Uterus (tissue), 4 donors: ENCODE measurements around the gene CT45A10. TPM values are rescaled to one million over a fixed set of nuclear protein-coding genes. Genes with fewer than 3 reads are reported as not detected.
"Not testable (repeated sequence)": the region's sequence is repeated elsewhere in the genome, so short reads cannot be mapped to it uniquely, and the experiment has no call there.

ENCODE experiments used
- DNase-seq, 2 donors: peaks; one replicate each; pipeline ENCODE4 v3.0.0-alpha.2; 2019 to 2020
- H3K27ac ChIP-seq, 2 donors: fragments of 200-600 bp; sonication (generic); 1 replicate in 1 of 2; 2 replicates in 1 of 2; pipeline ENCODE4 v1.5.1; 2016 to 2018
- H3K27me3 ChIP-seq, 2 donors: fragments of 200-600 bp; sonication (generic); one replicate each; pipeline ENCODE4 v1.5.1; 2018 to 2019; ENCODE audit warnings: control low read depth in 1 of 2
- H3K36me3 ChIP-seq, 2 donors: fragments of 200-600 bp; sonication (generic); one replicate each; pipeline ENCODE4 v1.5.1; 2019; ENCODE audit warnings: control low read depth in 1 of 2
- H3K4me1 ChIP-seq, 2 donors: fragments of 200-600 bp; sonication (generic); one replicate each; pipeline ENCODE4 v1.5.1; 2018 to 2019; ENCODE audit warnings: control low read depth in 1 of 2
- H3K4me3 ChIP-seq, 2 donors: fragments of 200-600 bp; sonication (generic); 1 replicate in 1 of 2; 2 replicates in 1 of 2; pipeline ENCODE4 v1.5.1; 2018 to 2019; ENCODE audit warnings: mild to moderate bottlenecking in 1 of 2
- H3K9me3 ChIP-seq, 2 donors: fragments of 200-600 bp; sonication (generic); one replicate each; pipeline ENCODE4 v1.5.1; 2019; ENCODE audit warnings: control low read depth in 1 of 2
- POLR2A ChIP-seq, 2 donors: fragments of 450-650 bp; IDR thresholded peaks; one replicate each; pipeline ENCODE4 v1.6.1; 2016; ENCODE audit warnings: antibody characterized with exemption in 2 of 2, mild to moderate bottlenecking in 1 of 2, moderate library complexity in 1 of 2
- intact Hi-C: fragments of 100-400 bp; cut with DNase I; formaldehyde crosslinking; loops from one replicate; pipeline ENCODE4 v1.15.1; 2023; ENCODE audit warnings: low total_unique reads
- total RNA-seq, 4 donors: library from RNA; depleted of rRNA in 3 of 4; stranded (reverse); fragments of >200 nt in 3 of 4; gene quantifications; one replicate each; pipeline versions ENCODE4 v1.1.0 to v1.2.4, GENCODE V29; 2014 to 2023
- TF ChIP-seq, protein P1 (sequence below), 4 experiments: fragments of 200-600 bp in 2 of 4; fragments of 450-650 bp in 2 of 4; sonication (generic) in 2 of 4; IDR thresholded peaks; one replicate each; pipeline ENCODE4 v1.5.1; 2016 to 2019; ENCODE audit warnings: antibody characterized with exemption in 4 of 4, mild to moderate bottlenecking in 2 of 4, moderate library complexity in 1 of 4
- donor health status: DM: yes; HTN: yes; CAD: no.

Gene CT45A10, protein sequence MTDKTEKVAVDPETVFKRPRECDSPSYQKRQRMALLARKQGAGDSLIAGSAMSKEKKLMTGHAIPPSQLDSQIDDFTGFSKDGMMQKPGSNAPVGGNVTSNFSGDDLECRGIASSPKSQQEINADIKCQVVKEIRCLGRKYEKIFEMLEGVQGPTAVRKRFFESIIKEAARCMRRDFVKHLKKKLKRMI
- total RNA-seq = not detected

DNA sequence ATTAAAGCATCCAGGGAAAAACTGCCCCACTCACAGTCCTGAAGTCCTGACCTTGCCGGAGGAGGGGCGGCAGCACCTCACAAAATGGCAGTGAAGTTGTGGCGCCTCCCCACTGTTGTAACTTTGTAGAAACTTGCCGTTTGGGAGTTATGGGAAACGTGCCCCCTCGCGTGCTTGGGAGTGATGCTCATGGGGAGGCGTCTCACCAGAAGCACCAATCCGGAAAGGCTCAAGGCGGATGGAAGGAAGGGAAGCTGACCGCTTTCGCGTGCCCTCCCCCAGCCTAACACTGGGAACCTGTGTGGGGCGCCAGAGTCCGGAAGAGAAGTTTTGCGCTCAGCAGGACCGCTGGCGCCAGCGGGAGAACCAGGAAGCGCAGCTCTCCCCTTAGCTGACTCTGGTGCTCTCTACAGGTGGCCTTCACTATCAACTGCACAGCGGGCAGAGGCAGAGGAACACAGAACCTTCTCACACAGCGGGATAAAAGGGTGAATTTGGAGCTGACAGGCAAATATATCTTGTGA is at the start of gene CT45A10, which contains the start of gene SAGE1:
TSS of gene CT45A10 (minus strand) at position 151 of the 524 bp plus-strand sequence. CDS start 8,100 bp downstream, outside the sequence.
TSS of gene SAGE1 (plus strand) at position 423 of the 524 bp plus-strand sequence. CDS start 2,527 bp downstream, outside the sequence.
- no peak for DNase-seq
- Histone ChIP-seq H3K36me3 (no peaks in the 10 kb centered on the region), H3K4me3 (no peak within 1 kb of the TSS), H3K27ac (no peak within 1 kb of the TSS), H3K4me1 (no peaks in the 10 kb centered on the region), H3K9me3 (no peaks in the 10 kb centered on the region), H3K27me3 (no peaks in the 10 kb centered on the region)
- intact Hi-C loops = no loop called here
- TF ChIP-seq, protein P1, sequence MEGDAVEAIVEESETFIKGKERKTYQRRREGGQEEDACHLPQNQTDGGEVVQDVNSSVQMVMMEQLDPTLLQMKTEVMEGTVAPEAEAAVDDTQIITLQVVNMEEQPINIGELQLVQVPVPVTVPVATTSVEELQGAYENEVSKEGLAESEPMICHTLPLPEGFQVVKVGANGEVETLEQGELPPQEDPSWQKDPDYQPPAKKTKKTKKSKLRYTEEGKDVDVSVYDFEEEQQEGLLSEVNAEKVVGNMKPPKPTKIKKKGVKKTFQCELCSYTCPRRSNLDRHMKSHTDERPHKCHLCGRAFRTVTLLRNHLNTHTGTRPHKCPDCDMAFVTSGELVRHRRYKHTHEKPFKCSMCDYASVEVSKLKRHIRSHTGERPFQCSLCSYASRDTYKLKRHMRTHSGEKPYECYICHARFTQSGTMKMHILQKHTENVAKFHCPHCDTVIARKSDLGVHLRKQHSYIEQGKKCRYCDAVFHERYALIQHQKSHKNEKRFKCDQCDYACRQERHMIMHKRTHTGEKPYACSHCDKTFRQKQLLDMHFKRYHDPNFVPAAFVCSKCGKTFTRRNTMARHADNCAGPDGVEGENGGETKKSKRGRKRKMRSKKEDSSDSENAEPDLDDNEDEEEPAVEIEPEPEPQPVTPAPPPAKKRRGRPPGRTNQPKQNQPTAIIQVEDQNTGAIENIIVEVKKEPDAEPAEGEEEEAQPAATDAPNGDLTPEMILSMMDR (IDR thresholded peaks at IDR 0.05) = no peak
- TF ChIP-seq POLR2A (IDR thresholded peaks at IDR 0.05) = no peak

DNA sequence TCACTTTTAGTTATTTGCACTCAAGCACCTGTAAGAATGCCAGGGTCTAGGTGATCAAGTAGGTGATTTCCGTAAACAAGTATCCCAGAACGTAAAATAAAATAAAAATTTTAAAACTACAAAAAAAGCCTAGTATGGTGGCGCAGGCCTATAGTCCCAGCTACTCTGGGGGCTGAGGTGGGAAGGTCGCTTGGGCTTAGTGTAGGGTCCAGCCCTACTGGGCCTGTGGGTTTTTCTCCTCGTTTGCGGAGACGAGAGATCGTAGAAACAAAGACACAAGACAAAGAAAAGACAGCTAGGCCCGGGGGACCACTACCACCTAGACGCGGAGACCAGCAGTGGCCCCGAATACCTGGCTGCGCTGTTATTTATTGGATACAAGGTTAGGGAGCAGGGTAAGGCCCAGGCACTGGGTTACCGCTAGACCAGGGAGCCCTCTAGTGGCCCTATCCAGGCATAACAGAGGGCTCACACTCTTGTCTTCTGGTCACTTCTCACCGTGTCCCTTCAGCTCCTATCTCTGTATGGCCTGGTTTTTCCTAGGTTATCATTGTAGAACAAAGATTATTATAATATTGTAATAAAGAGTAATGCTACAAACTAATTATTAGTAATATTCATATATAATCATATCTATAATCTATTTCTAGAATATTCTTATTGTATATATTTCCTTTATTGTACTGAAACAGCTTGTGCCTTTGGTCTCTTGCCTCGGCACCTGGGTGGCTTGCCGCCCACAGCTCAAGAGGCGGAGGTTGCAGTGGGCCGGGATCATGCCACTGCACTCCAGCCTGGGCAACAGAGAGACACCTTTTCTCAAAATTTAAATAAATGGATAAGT is 38.6 kb upstream of the CT45A10 start:
- DNase-seq = peak; percentile 17 to 26
- no peak for TF ChIP-seq POLR2A (IDR thresholded peaks at IDR 0.05)
- TF ChIP-seq, protein P1 (IDR thresholded peaks at IDR 0.05) = peak; percentile 35 to 56 (median 40)
- Histone ChIP-seq H3K4me3 (no peak overlapping the region), H3K36me3 (no peaks in the 10 kb centered on the region), H3K9me3 (no peaks in the 10 kb centered on the region), H3K27ac (no peak overlapping the region), H3K27me3 (no peaks in the 10 kb centered on the region), H3K4me1 (no peaks in the 10 kb centered on the region)
- intact Hi-C loops = no loop called here

DNA sequence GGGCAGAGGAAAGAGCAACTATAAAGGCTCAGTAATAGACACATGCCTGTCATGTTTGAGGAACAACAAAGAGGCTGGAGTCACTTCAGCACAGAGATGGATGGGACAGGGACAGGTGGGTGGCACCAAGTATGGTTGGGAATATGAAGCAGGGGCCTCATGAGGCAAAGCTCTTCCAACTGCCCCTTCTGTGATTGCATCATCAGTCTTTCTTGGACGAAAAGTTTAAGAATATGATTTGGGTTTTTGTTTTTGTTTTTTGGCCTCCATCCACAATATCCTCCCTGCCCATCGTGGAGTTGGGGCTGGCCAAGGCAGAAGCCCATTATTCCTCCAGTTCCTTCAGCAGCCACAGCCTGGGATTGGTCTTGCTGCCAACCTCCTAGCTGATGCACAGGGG is 34.7 kb upstream of the CT45A10 start:
- H3K4me1 ChIP-seq = no peaks in the 10 kb centered on the region
- H3K9me3 ChIP-seq = no peaks in the 10 kb centered on the region
- H3K27ac ChIP-seq = no peak overlapping the region
- H3K27me3 ChIP-seq = no peaks in the 10 kb centered on the region
- intact Hi-C loops = no loop called here
- TF ChIP-seq POLR2A (IDR thresholded peaks at IDR 0.05) = no peak
- TF ChIP-seq, protein P1 (IDR thresholded peaks at IDR 0.05) = no peak
- no peak overlapping the region for H3K4me3 ChIP-seq
- no peaks in the 10 kb centered on the region for H3K36me3 ChIP-seq
- DNase-seq = no peak

DNA sequence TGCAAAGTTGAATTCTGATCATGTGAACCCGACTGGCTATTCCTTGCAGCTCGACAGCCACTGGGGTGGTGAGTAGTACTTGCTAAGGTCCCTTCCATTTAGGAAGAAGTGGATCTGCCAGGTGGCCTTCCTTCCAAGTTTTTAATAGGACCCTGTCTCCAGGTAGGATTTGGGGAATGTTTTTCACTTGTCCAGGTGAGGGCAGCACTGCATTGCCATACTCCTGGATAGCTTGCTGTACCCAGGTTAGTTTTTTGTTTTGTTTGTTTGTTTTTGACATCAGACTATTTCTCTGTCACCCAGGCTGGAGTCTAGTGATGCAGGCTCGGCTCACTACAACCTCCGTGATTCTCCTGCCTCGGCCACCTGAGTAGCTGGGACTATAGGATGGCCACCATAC is 30.1 kb upstream of the CT45A10 start:
- H3K9me3 ChIP-seq = no peaks in the 10 kb centered on the region
- H3K27ac ChIP-seq = no peak overlapping the region
- H3K4me1 ChIP-seq = no peaks in the 10 kb centered on the region
- DNase-seq = no peak
- H3K27me3 ChIP-seq = no peaks in the 10 kb centered on the region
- TF ChIP-seq, protein P1 (IDR thresholded peaks at IDR 0.05) = no peak
- no peak for TF ChIP-seq POLR2A (IDR thresholded peaks at IDR 0.05)
- intact Hi-C loops = no loop called here
- no peaks in the 10 kb centered on the region for H3K36me3 ChIP-seq
- H3K4me3 ChIP-seq = no peak overlapping the region

DNA sequence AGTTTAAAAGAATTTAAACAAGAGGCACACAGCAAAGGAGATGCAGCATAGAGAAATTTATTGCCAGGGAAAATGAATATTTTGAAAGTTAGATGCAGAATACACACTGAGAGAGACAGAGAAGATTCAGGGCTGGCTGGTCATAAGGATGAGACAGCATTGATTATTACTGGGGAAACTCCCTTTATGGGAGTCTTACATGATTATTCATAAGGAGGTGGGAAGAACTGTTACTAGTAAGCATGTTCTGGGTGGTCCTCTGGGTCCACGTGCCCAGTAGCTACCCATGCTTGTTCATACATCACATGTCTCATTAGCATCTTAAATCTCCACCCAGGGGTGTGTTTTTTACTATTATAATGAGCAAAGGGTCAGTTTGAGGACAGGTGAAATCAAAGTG is 27.3 kb upstream of the CT45A10 start:
- intact Hi-C loops, H3K27ac ChIP-seq, H3K9me3 ChIP-seq, H3K36me3 ChIP-seq, H3K4me3 ChIP-seq, H3K27me3 ChIP-seq, H3K4me1 ChIP-seq, DNase-seq: not testable (repeated sequence)
